ENCODE data around the gene PCBP3. TPM values are rescaled to one million over a fixed set of nuclear protein-coding genes. Genes with fewer than 3 reads are reported as not detected.

Gene PCBP3
- total and polyA plus RNA-seq, 2 of the 8 experiments (the other 6 are each of a cell fraction or from before 2014, with no cell fraction given): 3.5 to 6.3 TPM

DNA sequence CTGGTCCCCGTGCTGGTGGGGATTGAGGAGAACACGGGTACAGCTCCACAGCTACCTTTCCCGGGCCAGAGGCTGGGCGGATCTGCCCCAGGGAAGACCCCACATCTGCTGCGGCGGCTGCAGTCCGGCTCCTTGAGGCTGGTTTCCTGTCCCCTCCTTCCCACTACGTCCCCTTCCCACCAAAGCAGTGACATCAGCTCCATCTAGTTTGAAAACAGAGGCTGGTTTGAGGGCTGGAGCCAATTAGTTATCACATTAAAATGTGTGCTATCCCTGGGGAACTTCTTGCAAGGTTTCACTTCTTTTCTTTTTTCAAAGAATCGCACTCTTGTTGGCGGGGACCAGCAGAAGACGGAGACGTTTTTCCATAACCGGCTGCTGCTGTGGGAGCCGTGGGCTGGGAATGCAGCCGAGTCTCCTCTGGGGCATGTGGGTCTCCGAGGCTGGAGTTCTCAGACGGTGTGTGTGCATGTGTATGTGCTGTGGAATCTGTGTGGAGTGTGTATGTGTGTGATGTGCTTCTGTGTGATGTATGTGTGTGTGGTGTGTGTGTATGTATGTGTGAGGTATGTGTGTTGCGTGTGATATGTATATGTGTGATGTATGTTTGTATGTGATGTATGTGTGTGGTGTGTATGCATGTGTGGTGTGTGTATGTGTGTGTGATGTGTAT is 8.9 kb upstream of the PCBP3 start:
- CTCF ChIA-PET (ENCODE audit: partially characterized antibody): no interaction called here
- H3K27ac ChIP-seq (ENCODE audit: low read depth, low read length): no peak overlapping the region

More for the DNA sequence above, 8.9 kb upstream of the PCBP3 start:
- FAIRE-seq (no peak), DNase-seq (ENCODE audit: low read depth in 1 of 2, low spot score in 2 of 2) (no peak)
- no peak overlapping the region for H2BK20ac ChIP-seq (ENCODE audit: low read length)
- H3K79me1 ChIP-seq (ENCODE audit: low read depth, low read length): no peaks in the 10 kb centered on the region
- no peak overlapping the region for H3K14ac ChIP-seq (ENCODE audit: insufficient read length)
- no peak overlapping the region for H3K9ac ChIP-seq (replicated peaks in 1 of 4; ENCODE audit: extremely low read depth in 1 of 4, low read depth in 3 of 4, low read length in 3 of 4)
- H3K4me2 ChIP-seq (ENCODE audit: insufficient read depth in 1 of 2, low read depth in 2 of 2, low read length in 2 of 2): no peak overlapping the region
- H3K4me1 ChIP-seq (replicated peaks in 1 of 4; ENCODE audit: control insufficient read depth in 3 of 4, insufficient read depth in 4 of 4, low read length in 3 of 4): peaks cover 0 to 3% (median 1%) of the 10 kb centered on the region in 4 experiments; a peak in 4 of 7 replicates
- H3K27me3 ChIP-seq (replicated peaks in 1 of 4; ENCODE audit: control insufficient read depth in 3 of 4, extremely low read depth in 1 of 4, insufficient read depth in 3 of 4, low read length in 3 of 4): peaks cover 0 to 3% (median 0%) of the 10 kb centered on the region in 4 experiments; a peak in 2 of 7 replicates
- no peak overlapping the region for H4K8ac ChIP-seq (ENCODE audit: extremely low read depth, insufficient read depth, low read length)
- no peak overlapping the region for H4K5ac ChIP-seq (ENCODE audit: insufficient read length, low read depth, low read length)
- H3K4me3 ChIP-seq (ENCODE audit: extremely low read depth in 1 of 4, insufficient read depth in 2 of 4, low read depth in 3 of 4, low read length in 4 of 4): no peak overlapping the region
- H3K23ac ChIP-seq (ENCODE audit: insufficient read length): no peak overlapping the region
- no peak overlapping the region for H2BK15ac ChIP-seq (ENCODE audit: low read length)
- WGBS, 2 experiments (ENCODE audit: extremely low coverage in 1 of 2, insufficient coverage in 1 of 2, insufficient read length in 1 of 2, insufficient replicate concordance in 2 of 2, low coverage in 1 of 2, low lambda C conversion rate in 2 of 2, missing lambda C conversion rate in 1 of 2): 92 to 100% methylated on average over 1 to 18 of the region's 18 CpGs
- H3K56ac ChIP-seq (replicated peaks; ENCODE audit: insufficient read length, low read depth, low read length): peak overlapping the region; percentile 100
- H3K23me2 ChIP-seq (ENCODE audit: low read depth, low read length): peaks cover 19% of the 10 kb centered on the region
- no peak for TF ChIP-seq HDAC6 (IDR thresholded peaks at IDR 0.05; ENCODE audit: low read depth, low read length)
- POLR2A ChIA-PET (ENCODE audit: partially characterized antibody): interaction anchor here (0.6 kb wide), 1 partner anchor 162 kb away, joined by 3 read pairs; no protein-coding TSS in a partner anchor
- no peaks in the 10 kb centered on the region for H3K79me2 ChIP-seq (ENCODE audit: control insufficient read depth in 1 of 2, insufficient read depth in 2 of 2, low read length in 2 of 2)
- no peak overlapping the region for H2BK5ac ChIP-seq (ENCODE audit: low read depth, low read length)
- H3K4ac ChIP-seq (replicated peaks; ENCODE audit: insufficient read length, low read depth, low read length): no peak overlapping the region
- H4K91ac ChIP-seq (replicated peaks; ENCODE audit: insufficient read length, low read length): peak overlapping the region; percentile 25
- H2AFZ ChIP-seq (ENCODE audit: low read length): no peak overlapping the region
- peak overlapping the region; percentile 53; the same call in 1 of the 2 replicates for H2BK12ac ChIP-seq (ENCODE audit: low read depth, low read length)
- no peak overlapping the region for H3K18ac ChIP-seq (ENCODE audit: extremely low read depth, low read length)
- H3K9me3 ChIP-seq (ENCODE audit: insufficient read depth in 2 of 2, low read depth in 1 of 2, low read length in 1 of 2): peaks cover 3 to 9% of the 10 kb centered on the region in 2 experiments; a peak in 2 of 4 replicates
- H2AK5ac ChIP-seq (ENCODE audit: low read depth, low read length): no peak overlapping the region; the same call in 1 of the 2 replicates
- H4K20me1 ChIP-seq (replicated peaks in 1 of 2; ENCODE audit: control insufficient read depth in 1 of 2, insufficient read depth in 2 of 2, low read length in 2 of 2): peaks cover 0 to 16% of the 10 kb centered on the region in 2 experiments
- no peak overlapping the region for H2BK120ac ChIP-seq (replicated peaks; ENCODE audit: low read depth, low read length)
- H3K36me3 ChIP-seq (ENCODE audit: control insufficient read depth in 2 of 4, insufficient read depth in 4 of 4, low read length in 3 of 4): no peaks in the 10 kb centered on the region; a peak in 1 of 8 replicates
